Activated CD8-positive, alpha-beta memory T cell treated with anti-CD3 and anti-CD28 coated beads, Interleukin-2, amount 50 U/mL, for 48 hours (primary cell): Measurements from ENCODE around the gene PHF20.
A peak's percentile ranks its signal among the peaks of the same experiment; 100 is the strongest.
"Not testable (repeated sequence)": the region's sequence is repeated elsewhere in the genome, so short reads cannot be mapped to it uniquely, and the experiment has no call there.

Experiments
- DNase-seq: peaks from one replicate; pipeline ENCODE4 v3.0.0-alpha.2; 2020

PHF20 gene

GRCh38 chr20:35979544-35979943 is 207.7 kb downstream of the PHF20 start:
- DNase-seq, result no peak

GRCh38 chr20:35981969-35982368 is 210.2 kb downstream of the PHF20 start:
- no peak for DNase-seq

GRCh38 chr20:35984382-35984781 is 212.6 kb downstream of the PHF20 start:
- DNase-seq, result no peak

- DNase-seq, result no peak
These were observed 214.0 kb downstream of the PHF20 start for GRCh38 chr20:35985806-35986205.

DNA sequence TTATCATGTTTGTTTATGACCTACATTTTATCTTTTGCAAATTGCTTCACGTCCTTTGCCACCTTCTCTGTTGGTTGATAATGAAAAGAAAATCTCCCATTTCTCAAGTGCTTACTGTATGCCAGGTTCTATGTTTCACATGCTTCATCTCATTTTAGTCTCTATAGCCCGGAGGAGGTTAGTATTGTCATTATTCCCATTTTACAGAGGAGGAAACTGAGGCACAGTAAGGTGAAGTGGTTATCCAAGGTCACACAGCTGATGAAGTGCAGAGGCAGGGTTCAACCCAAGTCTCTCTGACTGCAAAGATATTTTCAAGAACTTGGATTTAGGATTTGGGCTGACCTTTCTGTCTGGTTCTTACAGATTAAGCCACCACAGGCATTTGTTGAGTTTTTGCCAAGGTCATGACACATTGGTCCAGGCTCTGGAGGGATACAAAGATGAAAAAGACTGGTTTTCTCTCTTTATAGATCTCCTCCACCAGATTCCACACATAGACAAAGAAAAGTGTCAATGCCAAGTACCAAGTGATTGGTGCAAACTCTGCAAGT is 217.2 kb downstream of the PHF20 start:
- no peak for DNase-seq

- no peak for DNase-seq
These were observed 219.4 kb downstream of the PHF20 start for GRCh38 chr20:35991142-35991771.

DNA sequence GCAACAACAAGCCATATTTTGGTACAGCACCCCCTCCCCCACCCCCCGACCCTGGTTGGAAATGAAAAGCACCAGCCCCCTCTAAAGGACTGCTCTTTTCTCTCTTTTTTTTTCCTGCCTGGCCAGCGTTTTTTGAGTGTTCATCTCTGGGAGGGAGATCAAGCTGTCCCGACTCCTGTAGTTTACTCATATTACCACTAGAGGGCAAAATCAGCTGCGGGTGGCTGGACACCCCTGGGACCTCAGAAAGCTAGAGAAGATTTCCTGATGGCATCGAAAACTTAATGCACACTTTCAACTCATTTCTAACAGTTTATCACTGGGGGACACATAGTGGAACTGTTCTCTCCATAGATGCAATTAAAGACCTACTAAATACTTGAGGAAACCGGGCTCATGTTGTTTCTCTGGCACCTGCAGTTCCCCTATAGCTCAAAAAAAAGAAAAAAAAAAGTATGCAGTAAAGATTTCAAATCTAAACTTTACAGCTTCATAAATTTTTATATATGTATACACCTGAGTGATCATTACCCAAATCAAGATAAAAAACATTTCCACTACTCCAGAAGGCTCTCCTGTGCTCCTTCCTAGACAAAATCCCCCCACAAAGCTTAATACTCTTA is 221.0 kb downstream of the PHF20 start:
- DNase-seq, result no peak

DNA sequence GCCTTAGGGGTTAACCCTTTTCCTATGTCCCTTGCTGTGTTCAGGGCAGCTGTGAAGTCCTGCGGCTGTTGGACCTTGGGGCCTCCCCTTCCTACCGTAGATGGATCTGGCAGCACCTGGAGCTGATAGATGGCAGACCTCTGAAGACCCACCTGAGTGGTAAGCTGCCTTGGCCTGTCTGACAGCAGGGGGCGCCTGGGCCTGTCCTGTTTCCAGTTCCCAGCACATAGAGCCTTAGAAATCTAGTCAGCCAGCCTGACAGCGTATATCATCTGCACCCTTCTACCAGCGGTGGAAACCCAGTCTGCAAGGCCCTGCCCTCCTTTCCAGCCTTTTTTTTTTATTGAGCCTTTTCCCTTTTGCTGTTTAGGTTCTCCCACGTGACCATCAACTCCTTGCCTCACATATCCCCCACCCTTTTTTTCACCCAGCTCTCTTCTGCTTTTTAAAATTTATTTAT is 223.2 kb downstream of the PHF20 start:
- peak; percentile 87 for DNase-seq

- DNase-seq, result not testable (repeated sequence)
These were observed 224.7 kb downstream of the PHF20 start for GRCh38 chr20:35996492-35996891.
